Activated CD4-positive, alpha-beta memory T cell treated with anti-CD3 and anti-CD28 coated beads for 36 hours (primary cell): ENCODE measurements around the gene SUCLA2. TPM values are rescaled to one million over a fixed set of nuclear protein-coding genes. Genes with fewer than 3 reads are reported as not detected.

Experiments
- CTCF ChIA-PET: fragments of 350-600 bp; sonication (Branson Sonifier 250); formaldehyde crosslinking; loops from one replicate; lab custom pipeline; 2021; ENCODE audit warnings: antibody characterized with exemption, inconsistent platforms; lab: Charles Lee
- POLR2A ChIA-PET: fragments of 350-600 bp; sonication (Branson Sonifier 250); formaldehyde crosslinking; loops from one replicate; lab custom pipeline; 2021; ENCODE audit warnings: antibody characterized with exemption; lab: Charles Lee
- DNase-seq: peaks from one replicate; pipeline ENCODE4 v3.0.0-alpha.2; 2020
- H3K27ac Mint-ChIP-seq: one replicate; pipeline ENCODE4 v1.8.0; 2021; ENCODE audit warnings: mixed read lengths
- H3K27me3 Mint-ChIP-seq: one replicate; pipeline ENCODE4 v1.8.0; 2021; ENCODE audit warnings: mixed read lengths
- H3K36me3 Mint-ChIP-seq: one replicate; pipeline ENCODE4 v1.8.0; 2021; ENCODE audit warnings: mixed read lengths
- H3K4me1 Mint-ChIP-seq: one replicate; pipeline ENCODE4 v1.8.0; 2021; ENCODE audit warnings: low read depth, mixed read lengths
- H3K4me3 Mint-ChIP-seq: one replicate; pipeline ENCODE4 v1.8.0; 2021; ENCODE audit warnings: mild to moderate bottlenecking, mixed read lengths
- H3K9me3 Mint-ChIP-seq: one replicate; pipeline ENCODE4 v1.8.0; 2021; ENCODE audit warnings: mixed read lengths
- intact Hi-C: fragments of 100-400 bp; cut with micrococcal nuclease; formaldehyde crosslinking; loops from one replicate; pipeline ENCODE4 v1.15.1; 2023
- total RNA-seq, 2 experiments: library from RNA; stranded (reverse); gene quantifications; one replicate each; pipeline ENCODE4 v1.2.3, GENCODE V29; 2021

The SUCLA2 gene
- 10 to 100 TPM; 39.2 to 41.3 TPM for total RNA-seq

DNA sequence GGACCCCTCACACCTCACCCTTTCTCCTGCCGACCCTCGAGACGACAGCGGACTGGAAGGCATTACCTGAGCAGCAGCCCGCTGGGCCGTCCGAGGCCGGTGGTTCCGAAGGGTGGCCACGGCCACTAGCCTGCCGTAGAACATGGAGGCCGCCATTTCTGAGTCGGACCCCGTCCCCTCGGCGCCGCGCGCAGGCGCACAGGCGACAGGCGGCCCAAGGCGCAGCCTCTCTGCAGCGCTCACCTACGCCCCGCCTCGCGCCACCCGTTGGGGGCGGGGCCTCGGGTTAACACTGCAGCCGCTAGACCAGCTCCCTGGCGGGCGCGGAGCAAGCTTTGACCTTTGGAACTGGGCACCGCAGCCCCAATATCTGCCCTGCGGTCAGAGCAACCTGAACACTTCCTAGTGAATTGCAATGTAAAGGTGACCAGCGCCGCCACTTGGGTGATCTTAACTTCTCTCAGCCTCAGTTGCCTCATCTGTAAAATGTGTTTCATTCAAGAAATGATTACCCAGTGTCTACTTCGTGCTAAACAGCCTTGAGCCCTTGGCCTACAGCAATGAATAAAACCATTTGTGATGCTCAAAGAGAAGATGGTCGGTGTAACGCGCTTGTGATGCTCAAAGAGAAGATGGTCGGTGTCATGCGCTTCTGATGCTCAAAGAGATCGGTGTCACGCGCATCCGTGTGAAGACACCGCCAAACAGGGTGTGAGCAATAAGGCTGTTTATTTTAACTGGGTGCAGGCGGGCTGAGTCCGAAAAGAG, at the start of gene SUCLA2:
Gene SUCLA2 (minus strand): TSS at position 160 of the 768 bp plus-strand sequence. CDS start 4 bp downstream, at position 156.
- Mint-ChIP-seq H3K4me1 (peaks cover 29% of the 10 kb centered on the region), H3K36me3 (peaks cover under 1% of the 10 kb centered on the region), H3K9me3 (no peaks in the 10 kb centered on the region), H3K4me3 (peak within 1 kb of the TSS; percentile 93), H3K27ac (peak within 1 kb of the TSS; percentile 69), H3K27me3 (no peaks in the 10 kb centered on the region)
- intact Hi-C loops, result loop anchor here (1.0 to 10.0 kb wide), 3 partner anchors 36 to 1206 kb away; partner anchors contain the start of genes ESD, MED4 and NUDT15
- DNase-seq, result peak; percentile 93
- POLR2A ChIA-PET, result interaction anchor here (1.2 kb wide), 1 partner anchor 36 kb away, joined by 9 read pairs; the partner anchor contains the start of gene NUDT15
- CTCF ChIA-PET, result interaction anchor here (1.8 kb wide), 1 partner anchor 37 kb away, joined by 7 read pairs; the partner anchor contains the start of gene NUDT15

DNA sequence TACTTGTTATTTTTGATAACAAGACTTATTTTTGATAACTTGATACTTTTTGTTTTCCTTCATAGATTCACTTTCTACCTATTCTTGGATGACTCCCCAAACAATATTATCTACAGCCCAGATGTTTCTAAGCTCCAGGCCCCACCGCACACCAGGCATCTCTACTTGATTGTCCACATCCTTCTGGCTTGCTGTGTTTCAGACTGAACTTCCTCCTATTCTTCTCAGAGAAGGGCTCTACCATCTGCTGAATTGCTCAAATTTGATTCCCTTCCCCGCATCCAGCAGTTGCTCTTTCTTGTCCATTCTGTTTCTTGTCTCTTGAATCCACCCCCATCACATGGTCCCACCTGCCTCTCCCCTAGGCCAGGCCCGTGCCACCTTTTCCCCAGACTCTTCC, 49.5 kb upstream of the SUCLA2 start:
- CTCF ChIA-PET, result no interaction called here
- no peaks in the 10 kb centered on the region for H3K9me3 Mint-ChIP-seq
- POLR2A ChIA-PET, result no interaction called here
- H3K27ac Mint-ChIP-seq, result no peak overlapping the region
- no peak overlapping the region for H3K4me3 Mint-ChIP-seq
- H3K27me3 Mint-ChIP-seq, result no peaks in the 10 kb centered on the region
- peaks cover 6% of the 10 kb centered on the region for H3K4me1 Mint-ChIP-seq
- intact Hi-C loops, result no loop called here
- H3K36me3 Mint-ChIP-seq, result peaks cover 21% of the 10 kb centered on the region
- DNase-seq, result no peak

DNA sequence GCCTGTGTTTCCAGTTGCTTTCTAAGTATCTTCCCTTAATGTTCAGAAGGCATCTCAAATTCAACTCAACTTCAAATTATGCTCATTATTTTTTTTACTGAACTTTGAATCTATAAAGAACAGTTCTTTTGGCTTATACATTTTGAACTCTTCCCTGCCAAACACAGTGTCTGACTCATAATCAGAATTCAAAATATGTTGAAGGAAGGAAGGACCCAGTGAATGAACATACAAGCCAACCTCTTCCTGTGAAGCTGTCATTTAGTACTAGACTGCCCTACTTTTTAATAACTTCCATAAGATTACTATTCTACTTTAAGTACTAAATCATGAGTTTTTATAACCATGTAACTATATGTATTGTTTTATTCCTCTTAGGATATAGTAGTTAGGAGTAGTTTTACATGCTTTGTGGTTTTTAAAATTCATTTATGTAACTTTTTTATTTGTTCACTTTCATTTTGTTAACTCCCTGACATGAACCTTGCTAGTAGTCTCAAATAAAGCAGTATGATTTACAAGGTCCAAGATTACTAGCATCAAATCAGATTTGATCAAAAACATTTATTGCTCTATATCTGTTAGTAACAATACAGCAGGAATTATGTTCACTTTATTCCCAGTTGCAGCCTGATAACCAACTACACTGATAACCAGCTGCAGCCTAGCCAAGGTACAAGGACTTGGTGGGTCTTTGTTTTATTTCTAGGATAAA, 42.9 kb upstream of the SUCLA2 start:
- DNase-seq, result no peak
- no peaks in the 10 kb centered on the region for H3K9me3 Mint-ChIP-seq
- ChIA-PET CTCF (interaction anchor here (0.8 to 2.1 kb wide), 2 partner anchors 51 to 190 kb away, joined by 3 to 6 read pairs; partner anchors contain the start of gene MED4), POLR2A (interaction anchor here (0.8 kb wide), 1 partner anchor 22 kb away, joined by 3 read pairs; no protein-coding TSS in a partner anchor)
- H3K27ac Mint-ChIP-seq, result peak overlapping the region; percentile 77
- no peak overlapping the region for H3K4me3 Mint-ChIP-seq
- H3K27me3 Mint-ChIP-seq, result no peaks in the 10 kb centered on the region
- H3K4me1 Mint-ChIP-seq, result peaks cover 30% of the 10 kb centered on the region
- peaks cover 11% of the 10 kb centered on the region for H3K36me3 Mint-ChIP-seq
- intact Hi-C loops, result no loop called here

DNA sequence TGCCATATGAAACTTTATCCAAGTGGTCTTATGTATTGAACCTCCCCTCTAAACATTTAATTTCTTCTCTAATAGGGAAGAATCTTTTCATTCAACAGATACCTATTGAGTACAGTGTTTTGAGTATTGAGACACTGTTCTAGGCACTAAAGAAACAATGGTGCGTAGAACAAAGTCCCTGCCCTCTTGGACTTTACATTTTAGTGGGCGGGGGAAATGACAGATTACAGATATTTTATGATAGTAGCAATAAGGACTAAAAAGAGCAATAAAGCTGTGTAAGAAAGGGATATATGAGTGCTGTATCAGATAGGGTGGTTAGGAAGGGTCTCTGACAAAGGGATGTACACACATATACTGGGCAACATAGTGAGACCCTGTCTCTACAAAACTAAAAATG, 41.8 kb upstream of the SUCLA2 start:
- peaks cover 37% of the 10 kb centered on the region for H3K4me1 Mint-ChIP-seq
- ChIA-PET POLR2A (no interaction called here), CTCF (interaction anchor here (2.1 kb wide), 1 partner anchor 52 kb away, joined by 6 read pairs; the partner anchor contains the start of gene MED4)
- H3K36me3 Mint-ChIP-seq, result peaks cover 10% of the 10 kb centered on the region
- H3K27ac Mint-ChIP-seq, result peak overlapping the region; percentile 38
- no peak for DNase-seq
- H3K9me3 Mint-ChIP-seq, result no peaks in the 10 kb centered on the region
- H3K4me3 Mint-ChIP-seq, result no peak overlapping the region
- intact Hi-C loops, result no loop called here
- H3K27me3 Mint-ChIP-seq, result no peaks in the 10 kb centered on the region

DNA sequence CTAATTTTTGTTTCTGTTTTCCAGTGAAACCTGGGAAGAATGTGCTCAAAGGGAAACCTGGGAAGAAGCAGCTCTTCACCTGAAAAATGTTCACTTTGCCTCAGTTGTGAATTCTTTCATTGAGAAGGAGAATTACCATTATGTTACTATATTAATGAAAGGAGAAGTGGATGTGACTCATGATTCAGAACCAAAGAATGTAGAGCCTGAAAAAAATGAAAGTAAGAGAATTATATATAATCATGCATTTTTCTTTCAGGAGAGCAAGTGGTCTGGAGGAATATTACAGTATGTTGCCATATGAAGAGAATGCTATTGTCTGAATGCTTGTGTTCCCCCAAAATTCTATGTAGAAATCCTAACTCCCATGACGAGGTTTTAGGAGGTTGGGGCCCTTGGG, 39.8 kb upstream of the SUCLA2 start:
- intact Hi-C loops, result no loop called here
- ChIA-PET POLR2A (no interaction called here), CTCF (no interaction called here)
- no peak for DNase-seq
- peaks cover 13% of the 10 kb centered on the region for H3K36me3 Mint-ChIP-seq
- H3K9me3 Mint-ChIP-seq, result no peaks in the 10 kb centered on the region
- H3K27ac Mint-ChIP-seq, result no peak overlapping the region
- no peaks in the 10 kb centered on the region for H3K27me3 Mint-ChIP-seq
- no peak overlapping the region for H3K4me3 Mint-ChIP-seq
- H3K4me1 Mint-ChIP-seq, result peaks cover 47% of the 10 kb centered on the region

DNA sequence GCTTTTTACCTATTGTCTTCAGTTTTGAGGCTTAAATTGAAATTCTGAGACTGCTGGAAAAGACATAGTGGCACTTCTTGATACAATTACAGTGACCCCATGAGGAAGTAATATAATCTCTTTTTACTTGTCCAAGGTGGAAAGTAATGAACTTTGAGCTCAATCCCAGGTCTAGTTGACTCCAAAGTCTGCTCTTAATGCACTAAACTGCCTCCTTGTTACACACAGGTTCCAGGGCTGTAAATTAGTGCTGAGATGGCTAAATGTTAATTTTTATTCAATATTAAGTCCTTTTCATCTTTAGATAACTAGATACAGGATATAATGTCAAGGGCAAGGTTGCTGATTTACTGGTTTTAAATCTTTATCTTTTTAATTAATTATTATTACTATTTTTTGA, 39.0 kb upstream of the SUCLA2 start:
- CTCF ChIA-PET, result interaction anchor here (1.2 kb wide), 1 partner anchor 263 kb away, joined by 3 read pairs; the partner anchor contains the start of gene RB1
- Mint-ChIP-seq H3K27ac (peak overlapping the region; percentile 23), H3K36me3 (peaks cover 11% of the 10 kb centered on the region), H3K9me3 (no peaks in the 10 kb centered on the region), H3K4me3 (no peak overlapping the region), H3K4me1 (peaks cover 44% of the 10 kb centered on the region), H3K27me3 (no peaks in the 10 kb centered on the region)
- intact Hi-C loops, result no loop called here
- DNase-seq, result no peak
- POLR2A ChIA-PET, result no interaction called here

DNA sequence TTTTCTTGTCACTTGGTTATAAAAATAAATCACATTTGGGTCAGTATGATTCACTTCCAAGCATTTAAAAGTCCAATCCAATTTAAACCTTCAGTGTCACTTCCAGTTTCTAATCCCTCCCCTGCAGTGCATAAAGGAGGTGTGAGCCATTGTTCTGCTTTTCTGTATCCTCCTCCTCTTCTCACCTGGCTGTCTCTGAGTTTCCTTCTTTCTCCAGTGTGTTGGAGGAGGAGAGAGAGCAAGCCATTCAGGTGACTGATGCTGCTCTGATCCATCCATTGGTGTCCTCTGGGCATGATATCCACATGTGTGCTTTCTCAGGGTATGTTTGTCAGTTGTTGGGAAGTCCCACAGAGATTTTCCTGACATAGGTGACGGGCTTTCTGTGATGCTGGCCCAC, 37.7 kb upstream of the SUCLA2 start:
- intact Hi-C loops, result loop anchor here (1.0 to 5.0 kb wide), 5 partner anchors 194 to 939 kb away; partner anchors contain the start of genes FNDC3A and ITM2B
- H3K9me3 Mint-ChIP-seq, result no peaks in the 10 kb centered on the region
- DNase-seq, result no peak
- no peaks in the 10 kb centered on the region for H3K27me3 Mint-ChIP-seq
- peaks cover 38% of the 10 kb centered on the region for H3K4me1 Mint-ChIP-seq
- ChIA-PET CTCF (interaction anchor here (0.8 to 3.6 kb wide), 13 partner anchors 9 to 542 kb away, joined by 3 to 30 read pairs (median 5); partner anchors contain the start of genes ITM2B, MED4 and SUCLA2), POLR2A (interaction anchor here (0.7 to 2.4 kb wide), 5 partner anchors 8 to 197 kb away, joined by 3 to 12 read pairs (median 4); partner anchors contain the start of gene SUCLA2)
- peak overlapping the region; percentile 96 for H3K4me3 Mint-ChIP-seq
- peaks cover 13% of the 10 kb centered on the region for H3K36me3 Mint-ChIP-seq
- peak overlapping the region; percentile 98 for H3K27ac Mint-ChIP-seq

DNA sequence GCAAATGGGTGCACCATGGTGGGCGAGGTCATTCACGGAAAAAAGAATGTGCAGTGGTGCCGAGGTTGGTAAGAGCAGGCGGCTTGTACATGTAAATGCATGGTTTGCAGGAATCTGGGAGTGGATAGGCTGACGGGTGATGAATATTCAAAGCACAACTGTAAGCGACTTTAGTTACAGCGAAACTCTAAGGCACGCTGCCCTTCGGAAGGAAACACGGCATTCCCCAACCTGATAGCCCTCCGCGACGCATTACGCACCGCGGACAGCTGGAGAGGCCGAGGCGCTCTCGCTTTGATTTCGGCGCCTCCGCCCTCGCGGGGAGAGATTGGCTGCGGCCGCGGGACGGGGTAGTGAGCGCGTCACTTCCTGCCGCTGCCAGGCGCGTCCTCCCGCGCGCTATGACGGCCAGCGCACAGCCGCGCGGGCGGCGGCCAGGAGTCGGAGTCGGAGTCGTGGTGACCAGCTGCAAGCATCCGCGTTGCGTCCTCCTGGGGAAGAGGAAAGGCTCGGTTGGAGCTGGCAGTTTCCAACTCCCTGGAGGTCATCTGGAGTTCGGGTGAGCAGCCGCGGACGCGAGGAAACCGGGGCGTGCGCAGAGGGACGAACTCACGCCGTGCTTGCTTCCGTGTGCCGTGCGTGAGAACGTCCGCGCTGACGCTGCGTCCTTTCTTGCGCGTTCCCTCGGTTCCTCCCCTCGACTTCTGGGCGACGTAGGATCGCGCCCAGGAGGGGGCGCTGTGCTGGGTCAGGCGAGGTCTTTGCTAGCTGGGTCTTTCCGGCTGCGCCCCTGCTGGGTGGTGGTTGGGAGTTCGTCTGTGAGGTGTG, 36.5 kb upstream of the SUCLA2 start, which contains the start of gene NUDT15:
Gene NUDT15 (plus strand): TSS at position 381 of the 828 bp plus-strand sequence. CDS start 21 bp downstream, at position 402.
- intact Hi-C loops, result loop anchor here (1.0 to 5.0 kb wide), 9 partner anchors 36 to 940 kb away; partner anchors contain the start of genes FNDC3A, ITM2B, MED4 and RB1
- POLR2A ChIA-PET, result interaction anchor here (0.5 to 2.4 kb wide), 13 partner anchors 10 to 1161 kb away, joined by 3 to 12 read pairs (median 4); partner anchors contain the start of genes ITM2B, LPAR6, MED4 and SUCLA2
- Mint-ChIP-seq H3K4me3 (peak within 1 kb of the TSS; percentile 96), H3K4me1 (peaks cover 29% of the 10 kb centered on the region), H3K27ac (peak within 1 kb of the TSS; percentile 98), H3K9me3 (no peaks in the 10 kb centered on the region), H3K27me3 (no peaks in the 10 kb centered on the region), H3K36me3 (peaks cover 14% of the 10 kb centered on the region)
- CTCF ChIA-PET, result interaction anchor here (0.7 to 3.6 kb wide), 23 partner anchors 10 to 543 kb away, joined by 3 to 30 read pairs (median 4); partner anchors contain the start of genes ITM2B, MED4, RCBTB2 and SUCLA2
- DNase-seq, result peak; percentile 97

DNA sequence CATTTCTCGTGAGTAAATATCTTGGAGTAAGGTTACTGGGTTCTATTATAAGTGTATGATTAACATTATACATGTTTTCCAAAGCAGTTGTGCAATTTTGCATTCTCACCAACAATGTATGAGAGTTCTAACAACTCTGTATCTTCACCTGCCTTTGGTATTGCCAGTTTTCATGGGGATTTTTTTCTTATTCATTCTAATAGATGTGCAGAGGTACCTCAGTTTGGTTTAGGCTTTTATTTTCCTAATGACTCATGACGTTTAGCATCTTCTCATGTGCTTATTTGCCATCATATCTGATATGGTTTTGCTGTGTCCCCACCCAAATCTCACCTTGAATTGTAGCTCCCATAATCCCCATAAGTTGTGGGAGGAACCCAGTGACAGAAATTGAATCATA, 28.8 kb upstream of the SUCLA2 start:
- H3K4me1 Mint-ChIP-seq, result peaks cover 16% of the 10 kb centered on the region
- H3K4me3 Mint-ChIP-seq, result no peak overlapping the region
- no peak overlapping the region for H3K27ac Mint-ChIP-seq
- H3K27me3 Mint-ChIP-seq, result no peaks in the 10 kb centered on the region
- intact Hi-C loops, result no loop called here
- H3K9me3 Mint-ChIP-seq, result peaks cover 23% of the 10 kb centered on the region
- POLR2A ChIA-PET, result no interaction called here
- CTCF ChIA-PET, result no interaction called here
- no peak for DNase-seq
- peaks cover 33% of the 10 kb centered on the region for H3K36me3 Mint-ChIP-seq

DNA sequence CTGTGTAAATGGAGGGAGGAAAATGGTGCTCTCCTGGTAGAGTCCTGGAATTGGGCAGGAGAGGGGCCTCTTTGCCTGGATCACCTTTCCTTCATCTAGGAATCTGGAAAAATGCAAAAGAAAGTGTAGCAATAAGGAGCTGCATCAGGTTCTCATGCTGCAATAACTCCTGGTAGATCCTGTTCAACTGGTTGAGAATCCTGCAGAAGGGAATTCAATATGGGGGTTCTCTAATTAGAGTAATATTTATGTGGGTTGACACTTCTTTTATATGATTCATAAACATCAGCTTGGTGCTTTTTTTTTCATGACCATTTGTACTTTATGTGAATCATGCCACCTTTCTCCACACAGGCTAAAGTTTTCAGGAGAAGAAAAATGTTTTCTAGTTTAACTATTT, 27.0 kb upstream of the SUCLA2 start:
- peaks cover 33% of the 10 kb centered on the region for H3K36me3 Mint-ChIP-seq
- no peaks in the 10 kb centered on the region for H3K27me3 Mint-ChIP-seq
- DNase-seq, result no peak
- ChIA-PET CTCF (interaction anchor here (1.3 kb wide), 1 partner anchor 10 kb away, joined by 4 read pairs; the partner anchor contains the start of gene NUDT15), POLR2A (no interaction called here)
- H3K4me1 Mint-ChIP-seq, result peaks cover 14% of the 10 kb centered on the region
- H3K27ac Mint-ChIP-seq, result no peak overlapping the region
- intact Hi-C loops, result no loop called here
- no peak overlapping the region for H3K4me3 Mint-ChIP-seq
- H3K9me3 Mint-ChIP-seq, result peaks cover 23% of the 10 kb centered on the region

DNA sequence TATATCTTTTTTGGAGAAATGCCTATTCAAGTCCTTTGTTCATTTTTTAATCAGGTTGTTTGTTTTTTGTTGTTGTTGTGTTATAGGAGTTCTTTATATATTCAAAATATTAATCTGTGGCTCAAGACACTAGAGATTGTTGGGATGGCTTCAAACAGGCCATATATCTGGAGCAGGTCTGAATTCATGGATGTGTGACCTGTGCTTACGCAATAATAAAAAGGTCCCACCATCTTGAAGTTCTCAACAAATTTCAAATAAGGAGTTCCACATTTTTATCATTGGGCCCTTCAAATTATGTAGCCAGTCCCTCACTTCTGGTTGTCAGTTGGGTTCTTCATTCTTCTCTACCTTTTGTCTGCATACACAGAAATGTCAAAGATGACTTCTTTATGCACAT, 18.7 kb upstream of the SUCLA2 start:
- H3K27ac Mint-ChIP-seq, result no peak overlapping the region
- H3K4me3 Mint-ChIP-seq, result no peak overlapping the region
- ChIA-PET POLR2A (no interaction called here), CTCF (no interaction called here)
- intact Hi-C loops, result no loop called here
- DNase-seq, result no peak
- H3K27me3 Mint-ChIP-seq, result no peaks in the 10 kb centered on the region
- H3K9me3 Mint-ChIP-seq, result no peaks in the 10 kb centered on the region
- no peaks in the 10 kb centered on the region for H3K4me1 Mint-ChIP-seq
- peaks cover 5% of the 10 kb centered on the region for H3K36me3 Mint-ChIP-seq
